GM23248 (cell line): ENCODE results near the gene RAD51AP2. TPM values are rescaled to one million over a fixed set of nuclear protein-coding genes. Genes with fewer than 3 reads are reported as not detected.

Source experiments
- DNase-seq: peaks from one replicate; pipeline ENCODE4 v3.0.0-alpha.2; 2015
- H2AFZ ChIP-seq: fragments of 200-600 bp; sonication (generic); 2 replicates; pipeline ENCODE4 v1.6.1; 2016; ENCODE audit warnings: antibody characterized with exemption
- H3F3A ChIP-seq: fragments of 200-600 bp; sonication (generic); 2 replicates; pipeline ENCODE4 v1.6.1; 2016; ENCODE audit warnings: mild to moderate bottlenecking, antibody characterized with exemption, mixed run types; ENCODE audit not compliant: insufficient read depth
- H3K27ac ChIP-seq: fragments of 200-600 bp; sonication (generic); 2 replicates; pipeline ENCODE4 v1.5.1; 2016; ENCODE audit warnings: mild to moderate bottlenecking
- H3K27me3 ChIP-seq: fragments of 200-600 bp; sonication (generic); replicated peaks from 2 replicates; pipeline ENCODE4 v1.6.1; 2016; ENCODE audit warnings: mild to moderate bottlenecking; ENCODE audit not compliant: insufficient read depth
- H3K36me3 ChIP-seq: fragments of 200-600 bp; sonication (generic); 2 replicates; pipeline ENCODE4 v1.6.1; 2016; ENCODE audit warnings: low read depth, mild to moderate bottlenecking
- H3K4me1 ChIP-seq: fragments of 200-600 bp; sonication (generic); 2 replicates; pipeline ENCODE4 v1.6.1; 2016; ENCODE audit warnings: mild to moderate bottlenecking; ENCODE audit not compliant: insufficient read depth
- H3K4me2 ChIP-seq: fragments of 200-600 bp; sonication (generic); one replicate; pipeline ENCODE4 v1.6.1; 2016; ENCODE audit warnings: mild to moderate bottlenecking; ENCODE audit not compliant: unreplicated experiment
- H3K4me3 ChIP-seq: fragments of 200-600 bp; sonication (generic); 2 replicates; pipeline ENCODE4 v1.5.1; 2016; ENCODE audit warnings: mild to moderate bottlenecking
- H3K79me2 ChIP-seq: fragments of 200-600 bp; sonication (generic); 2 replicates; pipeline ENCODE4 v1.6.1; 2016; ENCODE audit warnings: mild to moderate bottlenecking; ENCODE audit not compliant: insufficient read depth
- H3K9ac ChIP-seq: fragments of 200-600 bp; sonication (generic); 2 replicates; pipeline ENCODE4 v1.6.1; 2016; ENCODE audit warnings: mild to moderate bottlenecking
- H3K9me2 ChIP-seq: fragments of 200-600 bp; sonication (generic); 2 replicates; pipeline ENCODE4 v1.6.1; 2016; ENCODE audit warnings: mixed run types, mild to moderate bottlenecking, moderate library complexity; ENCODE audit not compliant: insufficient read depth
- H3K9me3 ChIP-seq: fragments of 200-600 bp; sonication (generic); one replicate; pipeline ENCODE4 v1.6.1; 2017; ENCODE audit warnings: low read depth
- H4K20me1 ChIP-seq: fragments of 200-600 bp; sonication (generic); 2 replicates; pipeline ENCODE4 v1.6.0; 2016; ENCODE audit not compliant: insufficient read depth
- EZH2 ChIP-seq: fragments of 200-600 bp; sonication (generic); IDR thresholded peaks from 2 replicates; pipeline ENCODE4 v1.6.1; 2018; ENCODE audit warnings: antibody characterized with exemption, mild to moderate bottlenecking; ENCODE audit not compliant: insufficient read depth, poor library complexity, severe bottlenecking
- EZH2phosphoT487 ChIP-seq: fragments of 200-600 bp; sonication (generic); IDR thresholded peaks from 2 replicates; pipeline ENCODE4 v1.6.1; 2018; ENCODE audit warnings: antibody characterized with exemption, moderate library complexity, mild to moderate bottlenecking, low read depth; ENCODE audit not compliant: insufficient read depth
- WGBS, 2 experiments: methylation state at CpG; one replicate each; pipeline ENCODE4 v1.1.6; 2015 to 2017; ENCODE audit warnings: low lambda C conversion rate in 2 of 2, low coverage in 1 of 2; ENCODE audit errors: missing lambda C conversion rate in 2 of 2; 5-methylcytosine and 5-hydroxymethylcytosine counted together
- in situ Hi-C: fragments of 300-500 bp; cut with MboI; formaldehyde crosslinking; loops from 2 replicates; pipeline ENCODE4 v1.15.0; 2020
- polyA plus RNA-seq: library from polyadenylated mRNA; unstranded; fragments of >200 nt; fragmentation: Nextera tagmentation; extraction: Ambion mirVana; gene quantifications from 2 replicates; pipeline ENCODE4 v1.2.1, GENCODE V29; 2016
- total RNA-seq: library from RNA; depleted of rRNA; stranded (reverse); fragments of >200 nt; shearing (Covaris generic); gene quantifications from 2 replicates; pipeline ENCODE4 v1.2.3, GENCODE V29; 2014

The RAD51AP2 gene
- total and polyA plus RNA-seq, 2 experiments from 2014 or later, result not detected

DNA sequence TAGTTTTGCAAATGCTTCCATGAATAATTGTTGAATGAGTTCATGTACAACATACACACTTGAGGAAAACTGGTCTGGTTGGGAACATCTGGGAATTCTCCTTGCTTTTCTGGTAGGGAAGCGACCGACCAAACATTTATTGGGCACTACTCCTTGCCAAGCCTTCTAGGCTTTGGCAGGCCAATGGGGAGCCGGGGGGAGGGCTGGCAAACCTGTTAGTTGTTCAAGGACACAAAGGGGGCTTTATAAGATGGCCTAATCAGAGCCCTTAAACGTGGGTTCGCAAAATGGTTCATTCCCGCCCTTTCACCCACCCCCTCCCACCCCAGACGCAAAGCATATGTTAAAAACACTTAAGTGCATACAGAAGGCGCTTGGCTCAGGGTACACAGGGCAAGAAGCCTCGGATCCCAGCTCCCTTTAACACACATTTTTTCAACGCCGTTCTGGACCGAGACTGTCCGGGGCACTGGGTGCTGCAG, 21.4 kb upstream of the RAD51AP2 start:
- peak; percentile 33 for DNase-seq
- 5 to 10% methylated on average over 13 of the region's 13 CpGs for whole genome bisulfite sequencing, 2 experiments
- Histone ChIP-seq H3K4me2 (peak overlapping the region; percentile 94), H3K9me2 (no peaks in the 10 kb centered on the region), H3K9ac (peak overlapping the region; percentile 57; the same call in 1 of the 2 replicates), H3K4me1 (peaks cover 17% of the 10 kb centered on the region), H2AFZ (peak overlapping the region; percentile 85), H3K79me2 (no peaks in the 10 kb centered on the region), H3K9me3 (no peaks in the 10 kb centered on the region), H3K4me3 (peak overlapping the region; percentile 78), H3K27ac (0 out of 2 replicates have a peak overlapping the region, but pooled peaks have one; percentile 17), H3F3A (peaks cover 14% of the 10 kb centered on the region), H3K27me3 (no peaks in the 10 kb centered on the region), H3K36me3 (no peaks in the 10 kb centered on the region), H4K20me1 (no peaks in the 10 kb centered on the region)
- TF ChIP-seq EZH2, result no peak
- no peak for TF ChIP-seq EZH2phosphoT487
- in situ Hi-C loops, result no loop called here

DNA sequence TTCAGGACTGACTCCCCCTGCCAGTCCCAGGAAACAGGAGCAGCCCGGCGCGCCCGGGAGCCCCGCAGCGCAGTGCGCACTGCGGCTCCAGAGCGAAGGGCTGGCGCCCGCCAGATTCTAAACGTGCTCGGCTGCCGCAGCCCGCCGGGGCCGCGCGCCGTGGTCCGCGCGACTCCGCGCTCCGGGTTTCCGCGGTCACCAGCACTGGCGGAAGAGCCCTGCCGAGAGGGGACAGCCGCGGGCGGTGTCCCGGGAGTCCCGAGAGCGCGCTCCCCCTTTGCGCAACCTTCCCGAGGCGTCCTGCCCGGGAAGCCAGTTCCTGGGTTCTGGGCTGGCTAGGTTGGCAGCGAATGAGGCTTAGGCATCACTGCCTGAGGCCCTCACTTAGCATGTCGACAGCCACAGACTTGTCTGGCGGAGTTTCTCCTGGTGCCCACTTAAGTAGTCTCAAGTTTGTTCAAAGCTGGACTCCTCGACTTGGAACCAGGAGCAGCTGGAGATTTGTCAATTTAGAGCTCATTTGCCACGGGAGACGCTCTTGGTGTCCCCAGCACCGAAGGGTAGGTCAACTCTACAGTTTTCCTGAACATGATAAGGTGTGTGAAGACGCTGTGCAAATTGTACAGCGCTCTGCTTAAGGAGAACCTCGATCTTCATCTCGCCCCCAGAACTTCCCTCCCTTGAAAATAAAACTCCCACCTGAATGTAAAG, 20.8 kb upstream of the RAD51AP2 start:
- H3K4me3 ChIP-seq, result peak overlapping the region; percentile 78
- peak overlapping the region; percentile 85 for H2AFZ ChIP-seq
- peak; percentile 77 for DNase-seq
- H3K4me1 ChIP-seq, result peaks cover 11% of the 10 kb centered on the region; the same call in 1 of the 2 replicates
- in situ Hi-C loops, result no loop called here
- no peaks in the 10 kb centered on the region for H3K9me2 ChIP-seq
- 1 to 2% methylated on average over 41 to 46 of the region's 52 CpGs for WGBS, 2 experiments
- no peaks in the 10 kb centered on the region for H3K79me2 ChIP-seq
- H4K20me1 ChIP-seq, result no peaks in the 10 kb centered on the region
- TF ChIP-seq EZH2phosphoT487 (no peak), EZH2 (no peak)
- H3K9me3 ChIP-seq, result no peaks in the 10 kb centered on the region
- no peaks in the 10 kb centered on the region for H3K27me3 ChIP-seq
- H3K9ac ChIP-seq, result peak overlapping the region; percentile 57
- no peaks in the 10 kb centered on the region for H3K36me3 ChIP-seq
- peaks cover 14% of the 10 kb centered on the region for H3F3A ChIP-seq
- H3K4me2 ChIP-seq, result peak overlapping the region; percentile 94
- H3K27ac ChIP-seq, result peak overlapping the region; percentile 17; the same call in 1 of the 2 replicates

DNA sequence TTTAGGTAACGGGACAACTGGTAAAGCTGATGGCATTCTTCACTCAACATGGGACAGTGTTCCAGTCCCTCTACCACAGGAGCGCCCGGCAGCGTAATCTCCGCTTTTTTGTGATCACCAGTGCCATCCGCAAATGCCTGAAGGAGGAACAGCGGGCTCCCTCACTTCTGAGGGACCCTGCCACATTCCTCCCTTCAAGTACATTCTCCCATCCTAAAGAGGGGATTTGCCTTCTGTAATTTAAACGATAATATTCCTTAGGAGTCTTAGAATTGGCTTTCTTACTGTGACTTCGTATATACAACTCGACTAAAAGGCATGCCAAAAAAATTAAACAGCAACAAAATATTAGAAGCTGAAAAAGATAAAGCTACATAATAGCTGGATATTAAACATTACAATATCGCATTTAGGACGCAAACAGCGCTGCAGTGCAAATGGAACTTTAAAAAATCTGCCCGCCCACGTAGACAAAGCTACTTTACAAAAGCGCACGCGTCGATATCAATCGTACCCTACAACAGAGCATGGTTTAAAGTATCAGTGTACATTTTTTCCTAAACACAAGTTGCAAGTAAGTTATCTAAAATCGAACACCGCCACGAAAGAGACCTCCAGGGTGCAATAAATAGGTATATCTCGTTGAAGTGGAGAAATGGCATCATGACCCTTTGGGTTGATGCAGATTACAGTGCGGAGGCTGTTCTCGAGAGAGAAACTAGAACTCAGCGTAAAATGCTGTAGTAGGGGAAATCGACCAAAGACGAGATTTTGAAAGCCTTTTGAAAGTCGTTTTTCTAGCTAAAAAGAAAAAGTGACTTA, 20.0 kb upstream of the RAD51AP2 start:
- H3K27me3 ChIP-seq, result no peaks in the 10 kb centered on the region
- H3K9ac ChIP-seq, result peak overlapping the region; percentile 57
- WGBS, 2 experiments, result 7% methylated on average over 30 of the region's 30 CpGs

DNA sequence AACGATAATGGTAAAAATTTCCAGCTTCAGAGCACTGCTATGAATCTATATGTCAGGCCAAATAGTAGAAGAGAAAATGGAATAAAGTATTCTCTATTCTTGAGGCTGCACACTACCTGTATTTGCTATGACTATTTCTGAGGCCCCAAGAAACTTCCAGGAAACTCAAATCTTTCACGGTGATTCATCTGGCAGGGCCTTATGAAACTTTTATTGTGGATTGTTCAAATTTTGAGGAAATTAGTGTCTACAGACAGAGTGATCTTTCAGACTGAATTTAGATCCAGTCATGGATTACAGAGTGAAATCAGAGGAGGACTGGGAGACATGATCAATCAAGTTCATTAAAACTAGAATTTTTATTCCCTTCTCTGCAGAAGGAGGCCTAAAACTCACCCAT, 18.2 kb upstream of the RAD51AP2 start:
- H3K9me3 ChIP-seq, result no peaks in the 10 kb centered on the region
- H3K9ac ChIP-seq, result no peak overlapping the region
- WGBS, 2 experiments, result 48 to 58% methylated on average over 2 of the region's 2 CpGs
- TF ChIP-seq EZH2phosphoT487 (no peak), EZH2 (no peak)
- no peaks in the 10 kb centered on the region for H3K27me3 ChIP-seq
- H3K36me3 ChIP-seq, result no peaks in the 10 kb centered on the region
- H2AFZ ChIP-seq, result no peak overlapping the region
- no peak overlapping the region for H3K4me3 ChIP-seq
- no peak overlapping the region for H3K27ac ChIP-seq
- H3F3A ChIP-seq, result peaks cover 14% of the 10 kb centered on the region; the same call in 1 of the 2 replicates
- DNase-seq, result peak; percentile 52
- H3K4me2 ChIP-seq, result no peak overlapping the region
- H3K79me2 ChIP-seq, result no peaks in the 10 kb centered on the region
- H3K9me2 ChIP-seq, result no peaks in the 10 kb centered on the region
- H3K4me1 ChIP-seq, result peaks cover 7% of the 10 kb centered on the region; the same call in 1 of the 2 replicates
- in situ Hi-C loops, result no loop called here
- no peaks in the 10 kb centered on the region for H4K20me1 ChIP-seq

More for the DNA sequence above, 20.0 kb upstream of the RAD51AP2 start:
- Histone ChIP-seq H3K36me3 (no peaks in the 10 kb centered on the region), H3K4me3 (peak overlapping the region; percentile 78), H3K9me2 (no peaks in the 10 kb centered on the region), H2AFZ (peak overlapping the region; percentile 85), H3K4me1 (peaks cover 7% of the 10 kb centered on the region; the same call in 1 of the 2 replicates), H4K20me1 (no peaks in the 10 kb centered on the region), H3K79me2 (no peaks in the 10 kb centered on the region), H3K9me3 (no peaks in the 10 kb centered on the region), H3K27ac (peak overlapping the region; percentile 17; the same call in 1 of the 2 replicates), H3K4me2 (peak overlapping the region; percentile 94), H3F3A (peaks cover 14% of the 10 kb centered on the region; the same call in 1 of the 2 replicates)
- DNase-seq, result peak; percentile 63
- TF ChIP-seq EZH2, result no peak
- TF ChIP-seq EZH2phosphoT487, result no peak
- in situ Hi-C loops, result no loop called here
